DOHH2 (cell line): ENCODE measurements around the gene RND2.

Source experiments
- EZH2phosphoT487 ChIP-seq: fragments of 200-600 bp; sonication (generic); IDR thresholded peaks from 2 replicates; pipeline ENCODE4 v1.6.1; 2017; ENCODE audit warnings: borderline replicate concordance, mild to moderate bottlenecking, antibody characterized with exemption, low read length, moderate library complexity, mixed read lengths
- TF ChIP-seq, protein P1 (sequence below): fragments of 200-600 bp; sonication (generic); IDR thresholded peaks from one replicate; pipeline ENCODE4 v1.5.1; 2014; ENCODE audit warnings: antibody characterized with exemption, mild to moderate bottlenecking, low read depth, low read length; ENCODE audit not compliant: poor library complexity, severe bottlenecking

DNA sequence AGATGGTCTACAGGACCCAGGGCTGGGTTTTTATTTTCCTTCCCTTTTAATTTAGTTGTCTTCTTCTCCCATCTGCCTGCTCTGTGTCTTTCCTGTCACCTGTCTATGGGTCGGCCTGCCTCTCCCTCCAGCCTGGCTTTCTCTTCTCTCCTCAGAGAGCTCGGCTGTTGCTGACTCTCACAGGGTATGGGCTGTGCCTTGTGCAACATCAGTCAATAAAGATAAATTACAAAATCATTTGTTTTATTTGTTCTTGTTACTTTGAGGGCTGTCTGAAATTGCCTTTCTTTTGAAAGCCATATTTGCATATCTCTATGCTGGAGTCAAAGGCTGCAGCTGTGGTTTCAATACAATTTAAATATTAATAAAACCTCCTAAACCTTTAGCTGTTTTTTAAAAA lies 15.6 kb downstream of the RND2 start:
- TF ChIP-seq, protein P1, sequence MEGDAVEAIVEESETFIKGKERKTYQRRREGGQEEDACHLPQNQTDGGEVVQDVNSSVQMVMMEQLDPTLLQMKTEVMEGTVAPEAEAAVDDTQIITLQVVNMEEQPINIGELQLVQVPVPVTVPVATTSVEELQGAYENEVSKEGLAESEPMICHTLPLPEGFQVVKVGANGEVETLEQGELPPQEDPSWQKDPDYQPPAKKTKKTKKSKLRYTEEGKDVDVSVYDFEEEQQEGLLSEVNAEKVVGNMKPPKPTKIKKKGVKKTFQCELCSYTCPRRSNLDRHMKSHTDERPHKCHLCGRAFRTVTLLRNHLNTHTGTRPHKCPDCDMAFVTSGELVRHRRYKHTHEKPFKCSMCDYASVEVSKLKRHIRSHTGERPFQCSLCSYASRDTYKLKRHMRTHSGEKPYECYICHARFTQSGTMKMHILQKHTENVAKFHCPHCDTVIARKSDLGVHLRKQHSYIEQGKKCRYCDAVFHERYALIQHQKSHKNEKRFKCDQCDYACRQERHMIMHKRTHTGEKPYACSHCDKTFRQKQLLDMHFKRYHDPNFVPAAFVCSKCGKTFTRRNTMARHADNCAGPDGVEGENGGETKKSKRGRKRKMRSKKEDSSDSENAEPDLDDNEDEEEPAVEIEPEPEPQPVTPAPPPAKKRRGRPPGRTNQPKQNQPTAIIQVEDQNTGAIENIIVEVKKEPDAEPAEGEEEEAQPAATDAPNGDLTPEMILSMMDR = no peak
- no peak for TF ChIP-seq EZH2phosphoT487
